Dendritic cell treated with granulocyte-macrophage colony-stimulating factor and Interleukin-4, amounts not matched to agents 40 ng/mL and 50 ng/mL, for 4 days (primary cell): ENCODE data around the gene MESP1.

ENCODE experiments used
- H3K27ac Mint-ChIP-seq: one replicate; pipeline ENCODE4 v1.8.0; 2022; ENCODE audit warnings: mild to moderate bottlenecking, mixed read lengths
- H3K27me3 Mint-ChIP-seq: one replicate; pipeline ENCODE4 v1.8.0; 2022; ENCODE audit warnings: mild to moderate bottlenecking, mixed read lengths
- H3K36me3 Mint-ChIP-seq: one replicate; pipeline ENCODE4 v1.8.0; 2022; ENCODE audit warnings: low read depth, mixed read lengths
- H3K4me1 Mint-ChIP-seq: one replicate; pipeline ENCODE4 v1.8.0; 2022; ENCODE audit warnings: low read depth, mixed read lengths
- H3K4me3 Mint-ChIP-seq: one replicate; pipeline ENCODE4 v1.8.0; 2022; ENCODE audit warnings: mild to moderate bottlenecking, moderate library complexity, mixed read lengths
- H3K9me3 Mint-ChIP-seq: one replicate; pipeline ENCODE4 v1.8.0; 2022; ENCODE audit warnings: mixed read lengths
- intact Hi-C: fragments of 100-400 bp; cut with micrococcal nuclease; formaldehyde crosslinking; loops from one replicate; pipeline ENCODE4 v1.15.0; 2022

Gene MESP1

DNA sequence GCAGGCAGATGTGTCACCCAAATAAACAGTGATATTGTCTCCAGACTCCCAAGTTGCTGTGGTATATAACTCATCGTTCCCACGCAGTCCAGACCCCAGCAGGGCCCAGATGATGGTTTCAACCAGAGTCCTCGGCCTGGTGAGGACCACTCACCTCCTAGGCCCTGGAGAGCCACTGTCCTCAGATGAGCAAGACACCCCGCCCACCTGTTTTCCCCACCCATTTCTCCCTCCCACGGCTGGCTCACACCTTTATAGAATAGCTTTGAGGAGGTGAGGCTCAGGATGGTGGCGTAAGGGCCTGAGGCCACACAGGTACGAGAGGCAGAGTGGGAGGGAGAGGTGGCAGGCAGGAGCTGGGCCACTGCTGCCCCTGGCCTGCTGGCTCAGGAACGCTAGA is 7.5 kb downstream of the MESP1 start:
- no peaks in the 10 kb centered on the region for H3K9me3 Mint-ChIP-seq
- H3K4me1 Mint-ChIP-seq, result no peaks in the 10 kb centered on the region
- no peak overlapping the region for H3K4me3 Mint-ChIP-seq
- H3K36me3 Mint-ChIP-seq, result no peaks in the 10 kb centered on the region
- H3K27me3 Mint-ChIP-seq, result peaks cover 11% of the 10 kb centered on the region
- intact Hi-C loops, result loop anchor here (5.0 kb wide), 1 partner anchor 344 kb away; no protein-coding TSS in a partner anchor
- H3K27ac Mint-ChIP-seq, result no peak overlapping the region

DNA sequence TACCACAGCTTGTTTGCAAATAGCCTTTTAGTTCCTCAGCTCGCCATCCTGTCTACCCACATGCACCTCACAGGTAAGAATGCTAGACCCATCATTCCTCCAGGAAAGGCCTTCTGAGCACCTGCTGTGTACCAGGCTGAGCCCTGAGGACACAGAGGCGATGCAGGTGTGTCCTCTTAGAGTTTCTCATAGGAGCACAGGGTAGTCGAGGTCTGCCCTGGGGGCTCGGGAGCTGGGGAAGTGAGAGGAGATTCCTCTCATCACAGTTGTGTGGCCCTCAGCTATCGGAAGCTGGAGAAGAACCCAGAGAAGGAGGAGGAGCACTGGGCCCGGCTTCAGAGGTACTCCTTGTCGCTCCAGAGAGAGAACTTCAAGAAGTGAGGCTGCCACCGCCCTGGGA is 8.0 kb downstream of the MESP1 start:
- Mint-ChIP-seq H3K27ac (no peak overlapping the region), H3K4me3 (no peak overlapping the region), H3K4me1 (no peaks in the 10 kb centered on the region), H3K27me3 (peaks cover 5% of the 10 kb centered on the region), H3K9me3 (no peaks in the 10 kb centered on the region), H3K36me3 (no peaks in the 10 kb centered on the region)
- intact Hi-C loops, result loop anchor here (5.0 kb wide), 1 partner anchor 344 kb away; no protein-coding TSS in a partner anchor

DNA sequence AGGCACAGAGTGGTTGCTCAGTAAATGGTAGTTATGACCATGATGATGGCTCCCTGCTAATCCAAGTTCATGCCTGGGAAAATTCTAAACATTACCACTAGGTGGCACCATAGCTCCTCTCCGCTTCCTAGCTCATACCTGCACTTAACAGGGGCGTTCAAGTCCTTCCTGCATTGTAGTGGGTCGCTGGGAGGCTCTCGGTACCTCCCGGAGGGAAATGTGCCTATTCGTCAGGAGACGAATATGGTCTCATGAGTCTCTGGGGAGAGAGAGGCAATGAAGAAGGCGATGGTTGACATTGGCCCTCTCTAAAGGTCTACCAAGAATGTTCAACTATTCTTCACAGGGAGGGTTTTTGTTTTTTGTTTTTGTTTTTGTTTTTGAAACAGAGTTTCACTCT is 10.9 kb downstream of the MESP1 start:
- H3K4me1 Mint-ChIP-seq, result no peaks in the 10 kb centered on the region
- H3K4me3 Mint-ChIP-seq, result no peak overlapping the region
- no peaks in the 10 kb centered on the region for H3K36me3 Mint-ChIP-seq
- H3K27ac Mint-ChIP-seq, result no peak overlapping the region
- intact Hi-C loops, result loop anchor here (1.0 to 5.0 kb wide), 2 partner anchors 148 to 347 kb away; no protein-coding TSS in a partner anchor
- peaks cover 13% of the 10 kb centered on the region for H3K27me3 Mint-ChIP-seq
- H3K9me3 Mint-ChIP-seq, result no peaks in the 10 kb centered on the region

- peaks cover 22% of the 10 kb centered on the region for H3K27me3 Mint-ChIP-seq
- no peak overlapping the region for H3K4me3 Mint-ChIP-seq
- intact Hi-C loops, result no loop called here
- no peaks in the 10 kb centered on the region for H3K36me3 Mint-ChIP-seq
- no peaks in the 10 kb centered on the region for H3K9me3 Mint-ChIP-seq
- H3K4me1 Mint-ChIP-seq, result no peaks in the 10 kb centered on the region
- no peak overlapping the region for H3K27ac Mint-ChIP-seq
Measured at GRCh38 chr15:89735773-89736172, 15.3 kb downstream of the MESP1 start.

DNA sequence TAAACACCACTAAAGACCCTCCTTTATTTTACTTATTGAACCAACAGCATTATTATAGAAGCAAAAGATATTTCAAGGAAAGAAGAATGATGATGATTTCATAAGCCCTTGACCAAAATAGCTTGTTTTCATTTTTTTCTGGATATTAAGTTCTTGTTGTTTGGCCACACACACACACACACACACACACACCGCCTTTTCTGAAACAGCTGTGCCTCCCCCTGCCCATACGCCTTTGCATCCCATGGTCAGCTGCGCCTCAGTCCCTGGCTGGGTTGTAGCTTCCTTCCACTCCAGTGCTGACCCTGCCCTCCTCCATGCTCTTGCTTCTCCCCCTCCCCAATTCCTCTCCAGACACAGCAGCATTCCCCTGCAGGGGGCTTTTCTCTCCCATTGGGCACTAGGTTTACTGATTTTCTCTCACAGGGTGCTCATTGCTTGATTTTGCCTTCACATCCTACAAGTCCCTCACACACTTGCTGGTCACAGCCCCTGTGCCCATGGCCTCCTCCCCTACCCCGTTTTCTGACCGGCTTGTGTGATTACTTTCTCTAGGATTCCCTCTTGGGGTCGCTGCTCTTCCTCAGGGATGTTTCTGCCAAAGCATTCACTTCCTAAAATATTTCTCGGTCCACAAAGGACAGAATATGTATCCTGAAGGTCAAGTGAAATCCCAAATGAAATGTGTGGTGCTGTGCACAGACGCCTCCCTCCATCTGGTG is 18.4 kb downstream of the MESP1 start:
- Mint-ChIP-seq H3K36me3 (no peaks in the 10 kb centered on the region), H3K27me3 (peaks cover 25% of the 10 kb centered on the region), H3K4me3 (no peak overlapping the region), H3K27ac (no peak overlapping the region), H3K9me3 (no peaks in the 10 kb centered on the region), H3K4me1 (no peaks in the 10 kb centered on the region)
- intact Hi-C loops, result no loop called here

- Mint-ChIP-seq H3K4me3 (no peak overlapping the region), H3K4me1 (no peaks in the 10 kb centered on the region), H3K9me3 (no peaks in the 10 kb centered on the region), H3K27me3 (peaks cover 22% of the 10 kb centered on the region), H3K36me3 (no peaks in the 10 kb centered on the region), H3K27ac (no peak overlapping the region)
- intact Hi-C loops, result no loop called here
Measured at GRCh38 chr15:89731275-89731674, 19.8 kb downstream of the MESP1 start.

- Mint-ChIP-seq H3K27me3 (peaks cover 11% of the 10 kb centered on the region), H3K27ac (no peak overlapping the region), H3K4me1 (no peaks in the 10 kb centered on the region), H3K4me3 (no peak overlapping the region), H3K9me3 (no peaks in the 10 kb centered on the region), H3K36me3 (no peaks in the 10 kb centered on the region)
- intact Hi-C loops, result no loop called here
Measured at GRCh38 chr15:89728254-89728653, 22.8 kb downstream of the MESP1 start.

DNA sequence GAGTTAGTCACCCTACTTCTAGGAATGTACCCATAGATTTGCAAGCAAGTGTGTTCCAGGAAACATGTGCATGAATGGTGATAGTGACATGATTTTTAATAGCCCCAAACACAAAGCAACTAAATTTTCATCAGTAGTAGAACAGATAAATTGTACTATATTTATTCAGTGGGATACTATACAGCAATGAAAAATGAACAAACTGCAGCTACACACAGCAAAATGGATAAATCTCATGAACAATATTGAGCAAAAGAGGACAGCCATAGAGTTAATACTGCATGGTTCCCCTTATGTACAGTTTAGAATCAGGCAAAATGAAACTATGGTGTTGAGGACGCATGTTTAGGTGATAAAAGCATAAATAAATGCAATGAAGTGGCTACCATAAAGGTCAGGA is 26.0 kb downstream of the MESP1 start:
- Mint-ChIP-seq H3K4me1 (no peaks in the 10 kb centered on the region), H3K4me3 (no peak overlapping the region), H3K27me3 (peaks cover 11% of the 10 kb centered on the region), H3K27ac (no peak overlapping the region), H3K36me3 (no peaks in the 10 kb centered on the region), H3K9me3 (no peaks in the 10 kb centered on the region)
- intact Hi-C loops, result no loop called here

GRCh38 chr15:89724621-89725020 is 26.4 kb downstream of the MESP1 start:
- no peak overlapping the region for H3K4me3 Mint-ChIP-seq
- intact Hi-C loops, result no loop called here
- no peak overlapping the region for H3K27ac Mint-ChIP-seq
- H3K4me1 Mint-ChIP-seq, result no peaks in the 10 kb centered on the region
- H3K9me3 Mint-ChIP-seq, result no peaks in the 10 kb centered on the region
- H3K36me3 Mint-ChIP-seq, result no peaks in the 10 kb centered on the region
- peaks cover 10% of the 10 kb centered on the region for H3K27me3 Mint-ChIP-seq

- Mint-ChIP-seq H3K4me1 (no peaks in the 10 kb centered on the region), H3K27me3 (peaks cover 8% of the 10 kb centered on the region), H3K36me3 (no peaks in the 10 kb centered on the region), H3K9me3 (no peaks in the 10 kb centered on the region), H3K4me3 (no peak overlapping the region), H3K27ac (no peak overlapping the region)
- intact Hi-C loops, result no loop called here
Measured at GRCh38 chr15:89723031-89723430, 28.0 kb downstream of the MESP1 start.

- H3K27ac Mint-ChIP-seq, result no peak overlapping the region
- H3K9me3 Mint-ChIP-seq, result no peaks in the 10 kb centered on the region
- H3K4me1 Mint-ChIP-seq, result no peaks in the 10 kb centered on the region
- intact Hi-C loops, result no loop called here
- H3K36me3 Mint-ChIP-seq, result no peaks in the 10 kb centered on the region
- no peak overlapping the region for H3K4me3 Mint-ChIP-seq
- peaks cover 2% of the 10 kb centered on the region for H3K27me3 Mint-ChIP-seq
Measured at GRCh38 chr15:89714775-89715174, 36.3 kb downstream of the MESP1 start.

- Mint-ChIP-seq H3K27ac (no peak overlapping the region), H3K4me1 (no peaks in the 10 kb centered on the region), H3K4me3 (no peak overlapping the region), H3K9me3 (no peaks in the 10 kb centered on the region), H3K36me3 (no peaks in the 10 kb centered on the region), H3K27me3 (peaks cover 5% of the 10 kb centered on the region)
- intact Hi-C loops, result no loop called here
Measured at GRCh38 chr15:89707577-89707976, 43.5 kb downstream of the MESP1 start.

GRCh38 chr15:89704411-89704810 is 46.6 kb downstream of the MESP1 start:
- no peak overlapping the region for H3K27ac Mint-ChIP-seq
- H3K27me3 Mint-ChIP-seq, result peaks cover 7% of the 10 kb centered on the region
- no peaks in the 10 kb centered on the region for H3K4me1 Mint-ChIP-seq

More at GRCh38 chr15:89704411-89704810, 46.6 kb downstream of the MESP1 start:
- intact Hi-C loops, result no loop called here
- Mint-ChIP-seq H3K36me3 (no peaks in the 10 kb centered on the region), H3K4me3 (no peak overlapping the region), H3K9me3 (no peaks in the 10 kb centered on the region)
